EL (cell line): ENCODE data around the gene ZNF578.
"Not testable (repeated sequence)": the region's sequence is repeated elsewhere in the genome, so short reads cannot be mapped to it uniquely, and the experiment has no call there.

Source experiments
- DNase-seq: peaks from one replicate; pipeline ENCODE4 v3.0.0-alpha.2; 2016

ZNF578 gene

GRCh38 chr19:52518646-52519045, 65.3 kb downstream of the ZNF578 start:
- no peak for DNase-seq

- DNase-seq = not testable (repeated sequence)
Observed at GRCh38 chr19:52519175-52519574, 65.8 kb downstream of the ZNF578 start.

- DNase-seq = no peak
Observed at GRCh38 chr19:52520013-52520412, 66.7 kb downstream of the ZNF578 start.

GRCh38 chr19:52522551-52522950, 69.2 kb downstream of the ZNF578 start:
- DNase-seq = no peak

- no peak for DNase-seq
Observed at GRCh38 chr19:52524086-52524485, 70.7 kb downstream of the ZNF578 start.

DNA sequence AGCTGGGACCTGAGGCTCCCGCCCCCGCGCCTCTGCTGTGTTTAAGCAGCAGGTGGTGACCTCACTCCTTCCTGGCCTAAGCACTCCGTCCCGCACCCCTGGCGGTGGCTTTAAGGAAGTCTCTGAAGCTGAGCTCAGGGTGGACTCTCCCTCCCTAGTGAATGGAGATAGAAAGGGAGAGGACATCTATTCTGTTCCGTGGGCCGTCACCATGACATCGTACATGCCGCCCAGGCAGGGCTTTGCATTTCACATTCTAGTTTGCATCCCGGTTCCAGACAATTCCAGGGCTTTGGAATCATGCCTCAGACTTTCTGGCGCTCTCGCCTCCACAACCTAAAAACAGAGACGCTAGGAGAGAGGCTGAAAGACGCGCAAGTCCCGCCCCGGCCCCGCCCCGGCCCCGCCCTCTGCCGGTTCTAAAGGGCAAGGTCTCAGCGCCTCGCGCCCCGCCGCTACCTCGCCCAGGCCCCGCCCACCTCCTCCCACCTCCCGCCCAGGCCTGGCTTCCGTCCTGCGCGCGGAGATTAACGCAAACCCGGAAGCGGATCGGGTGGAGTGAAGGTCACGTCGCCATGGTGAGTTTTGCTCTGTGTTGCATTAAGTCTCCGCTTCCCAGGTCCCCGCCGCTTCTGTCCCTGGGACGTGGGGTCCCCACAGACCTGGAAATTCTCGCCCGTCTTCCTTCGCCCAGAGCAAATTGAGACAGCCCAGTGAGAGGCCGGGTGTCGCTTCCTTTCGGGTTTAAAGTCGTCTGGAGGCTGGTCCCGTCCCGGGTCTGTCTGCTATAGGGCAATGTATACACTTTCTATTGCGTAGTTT, 74.0 kb downstream of the ZNF578 start, which contains the start of gene ZNF808:
Gene ZNF808 (plus strand): TSS at position 535 of the 822 bp plus-strand sequence. CDS start 15,617 bp downstream, outside the sequence.
- DNase-seq = peak; percentile 92

- DNase-seq = peak; percentile 12
Observed at GRCh38 chr19:52527956-52528351, 74.6 kb downstream of the ZNF578 start.

DNA sequence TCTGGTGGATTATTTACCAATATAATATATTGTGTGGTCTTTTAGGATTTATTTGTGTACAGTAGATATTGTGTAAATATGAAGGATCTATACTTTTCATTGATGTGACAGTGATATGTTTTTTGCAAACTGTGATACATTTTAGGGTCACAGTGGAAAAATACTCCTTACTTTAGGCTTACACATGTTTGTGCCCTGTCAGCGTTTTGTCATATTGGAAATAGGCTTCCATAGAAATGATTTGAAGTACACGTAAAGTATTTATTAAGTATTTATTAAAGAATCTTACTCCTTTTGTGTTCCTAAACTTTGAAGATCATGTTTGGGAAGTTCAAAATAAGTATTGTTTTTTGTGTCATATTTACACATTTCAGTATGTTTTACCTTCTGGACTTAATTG, 79.1 kb downstream of the ZNF578 start:
- DNase-seq = no peak

DNA sequence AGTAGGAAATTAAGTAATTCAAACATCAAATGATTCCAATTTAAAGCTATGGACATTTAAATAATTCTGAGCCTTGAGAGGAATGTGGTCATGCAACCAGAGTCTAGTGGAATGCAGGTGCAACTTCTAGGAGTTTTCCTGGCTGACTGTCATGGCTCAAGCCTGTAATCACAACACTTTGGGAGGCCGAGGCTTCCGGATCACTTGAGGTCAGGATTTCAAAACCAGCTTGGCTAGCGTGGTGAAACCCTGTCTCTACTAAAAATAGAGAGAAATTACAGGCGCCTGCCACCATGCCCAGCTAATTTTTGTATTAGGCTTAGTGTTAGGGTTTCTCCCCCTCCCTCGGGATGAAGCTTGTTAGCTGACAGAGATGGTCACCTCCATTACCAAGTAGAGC, 80.5 kb downstream of the ZNF578 start:
- DNase-seq = no peak

DNA sequence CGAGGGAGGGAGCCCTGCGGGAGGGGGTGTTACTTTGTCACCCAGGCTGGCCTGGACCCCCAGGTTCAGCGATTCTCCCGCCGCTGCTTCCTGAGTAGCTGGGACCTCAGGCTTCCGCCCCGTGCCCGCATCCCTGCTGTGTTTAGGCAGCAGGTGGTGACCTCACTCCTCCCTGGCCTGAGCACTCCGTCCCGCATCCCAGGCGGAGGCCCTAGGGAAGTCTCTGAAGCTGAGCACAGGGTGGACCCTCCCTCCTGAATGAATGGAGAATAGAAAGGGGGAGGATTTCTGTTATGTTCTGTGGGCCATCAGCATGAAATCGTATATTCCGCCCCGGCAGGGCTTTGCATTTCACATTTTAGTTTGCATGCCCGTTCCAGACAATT, 82.0 kb downstream of the ZNF578 start:
- DNase-seq = not testable (repeated sequence)

DNA sequence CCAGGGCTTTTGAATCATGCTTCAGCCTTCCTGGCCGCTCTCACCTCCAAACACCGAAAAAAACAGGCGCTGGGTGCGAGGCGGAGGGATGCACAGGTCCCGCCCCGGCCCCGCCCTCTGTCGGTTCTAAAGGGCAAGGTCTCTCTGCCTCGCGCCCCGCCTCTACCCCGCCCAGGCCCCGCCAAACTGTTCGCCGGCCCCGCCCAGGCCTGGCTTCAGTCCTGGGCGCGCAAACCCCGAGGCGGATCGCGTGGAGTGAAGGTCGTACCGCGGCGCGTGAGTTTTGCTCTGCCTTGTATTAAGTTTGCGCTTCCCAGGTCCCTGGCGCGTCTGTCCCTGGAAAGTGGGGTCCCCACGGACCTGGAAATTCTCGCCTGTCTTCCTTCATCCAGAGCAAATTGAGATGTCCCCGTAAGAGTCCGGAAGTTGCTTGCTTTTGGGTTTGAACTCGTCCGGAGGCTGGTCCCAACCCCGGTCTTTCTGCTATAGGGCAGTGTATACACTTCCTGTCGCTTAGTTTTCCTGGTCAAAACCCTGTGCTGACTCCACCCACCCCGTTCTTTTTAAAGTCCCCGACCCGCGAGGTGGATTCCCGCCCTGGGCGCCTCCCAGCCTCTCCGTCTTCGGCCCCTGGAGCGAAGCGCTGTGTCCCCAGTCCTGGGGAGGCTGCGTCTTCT, 82.6 kb downstream of the ZNF578 start:
- peak; percentile 91 for DNase-seq

GRCh38 chr19:52536448-52536800, 83.1 kb downstream of the ZNF578 start:
- no peak for DNase-seq

DNA sequence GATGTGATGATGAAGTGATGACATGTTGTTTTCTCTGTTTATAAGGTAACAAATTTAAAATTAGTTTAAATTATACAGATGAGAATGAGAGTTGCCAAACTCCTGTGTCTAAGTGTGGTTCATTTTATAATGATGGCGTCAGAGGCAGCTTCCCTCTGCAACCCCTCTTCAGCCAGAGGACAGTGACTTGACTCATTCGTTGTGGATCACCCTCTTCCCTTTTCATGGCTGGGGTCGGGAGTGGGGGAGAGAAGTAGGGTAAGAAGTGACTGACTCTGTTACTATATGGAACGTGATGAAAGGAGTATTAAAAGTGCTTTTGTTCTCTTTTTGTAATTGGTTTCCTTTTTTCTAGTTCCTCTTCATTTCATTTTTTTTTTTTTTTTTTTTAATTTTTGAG, 85.5 kb downstream of the ZNF578 start:
- DNase-seq = not testable (repeated sequence)

- not testable (repeated sequence) for DNase-seq
Observed at GRCh38 chr19:52541176-52541575, 87.8 kb downstream of the ZNF578 start.

GRCh38 chr19:52541608-52542007, 88.3 kb downstream of the ZNF578 start:
- no peak for DNase-seq

GRCh38 chr19:52542541-52542940, 89.2 kb downstream of the ZNF578 start:
- DNase-seq = not testable (repeated sequence)

DNA sequence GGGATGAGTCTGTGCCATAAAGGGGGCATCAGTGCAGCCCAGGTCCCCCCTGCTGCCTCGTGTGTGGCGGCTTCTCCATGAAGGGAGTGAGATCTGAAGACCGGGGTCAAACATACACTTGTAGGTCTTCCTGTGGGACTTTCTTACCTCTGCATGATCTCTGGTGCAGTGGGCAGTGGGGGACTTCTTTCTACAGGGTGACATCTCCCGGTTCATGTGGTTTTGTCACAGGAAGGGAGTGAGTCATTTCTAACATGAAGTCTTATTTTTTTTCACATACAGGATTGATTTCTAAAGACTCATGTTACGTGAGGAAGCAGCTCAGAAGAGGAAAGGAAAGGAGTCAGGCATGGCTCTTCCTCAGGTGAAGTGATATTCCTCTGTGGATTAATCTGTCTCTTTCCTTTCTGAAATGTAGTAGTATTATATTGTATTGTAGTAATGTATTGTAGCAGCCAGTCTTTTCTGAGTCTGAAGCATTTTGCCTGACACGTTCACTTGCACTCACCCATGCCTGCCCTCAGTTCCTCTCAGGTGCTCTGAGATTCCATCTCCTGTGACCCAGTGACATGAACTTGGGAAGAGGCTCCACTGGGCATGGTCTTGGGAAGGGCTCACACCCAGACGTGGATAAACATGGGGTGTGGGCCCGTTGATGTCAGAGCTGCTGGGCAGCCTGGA, 89.8 kb downstream of the ZNF578 start:
- DNase-seq = peak; percentile 6

DNA sequence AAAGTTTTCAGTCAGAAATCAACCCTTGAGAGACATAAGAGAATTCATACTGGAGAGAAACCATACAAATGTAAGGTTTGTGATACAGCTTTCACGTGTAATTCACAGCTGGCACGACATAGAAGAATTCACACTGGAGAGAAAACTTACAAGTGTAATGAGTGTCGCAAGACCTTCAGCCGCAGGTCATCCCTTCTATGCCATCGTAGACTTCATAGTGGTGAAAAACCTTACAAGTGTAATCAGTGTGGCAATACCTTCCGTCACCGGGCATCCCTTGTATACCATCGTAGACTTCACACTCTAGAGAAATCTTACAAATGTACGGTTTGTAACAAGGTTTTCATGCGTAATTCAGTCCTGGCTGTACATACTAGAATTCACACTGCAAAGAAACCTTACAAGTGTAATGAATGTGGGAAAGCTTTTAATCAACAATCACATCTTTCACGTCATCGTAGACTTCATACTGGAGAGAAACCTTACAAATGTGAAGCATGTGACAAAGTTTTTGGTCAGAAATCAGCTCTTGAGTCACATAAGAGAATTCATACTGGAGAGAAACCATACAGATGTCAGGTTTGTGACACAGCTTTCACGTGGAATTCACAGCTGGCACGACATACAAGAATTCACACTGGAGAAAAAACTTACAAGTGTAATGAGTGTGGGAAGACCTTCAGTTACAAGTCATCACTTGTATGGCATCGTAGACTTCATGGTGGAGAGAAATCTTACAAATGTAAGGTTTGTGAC, 101.0 kb downstream of the ZNF578 start:
- no peak for DNase-seq

DNA sequence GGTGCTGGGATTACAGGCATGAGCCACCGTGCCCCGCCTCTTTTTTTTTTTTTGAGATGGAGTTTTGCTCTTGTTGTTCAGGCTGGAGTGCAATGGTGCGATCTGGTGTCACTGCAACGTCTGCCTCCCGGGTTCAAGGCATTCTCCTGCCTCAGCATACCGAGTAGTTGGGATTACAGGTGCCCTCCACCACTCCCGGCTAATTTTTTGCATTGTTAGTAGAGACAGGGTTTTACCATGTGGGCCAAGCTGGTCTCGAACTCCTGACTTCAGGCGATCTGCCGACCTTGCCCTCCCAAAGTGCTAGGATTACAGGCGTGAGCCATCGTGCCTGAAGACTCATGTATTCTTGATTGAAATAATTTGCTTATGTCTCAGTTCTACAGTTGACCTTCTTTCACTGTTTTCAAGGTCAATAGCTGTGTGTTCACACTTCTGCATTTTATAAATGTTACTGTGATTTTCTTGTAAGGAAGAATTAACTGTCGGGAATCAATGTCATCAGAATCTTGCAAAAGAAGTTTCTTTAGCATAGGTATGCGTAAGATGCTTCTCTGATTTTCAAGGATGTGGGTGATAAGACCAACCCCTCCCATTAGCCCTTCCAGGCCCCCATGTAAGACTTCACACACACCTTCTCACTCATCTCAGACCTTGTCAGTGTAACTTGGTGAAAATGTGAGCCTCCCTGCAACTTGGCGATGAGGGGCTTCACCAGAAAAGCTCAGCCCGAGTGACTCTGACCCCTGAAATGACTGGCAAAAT, 104.1 kb downstream of the ZNF578 start:
- no peak for DNase-seq

GRCh38 chr19:52558732-52559445, 105.5 kb downstream of the ZNF578 start:
- DNase-seq = not testable (repeated sequence)

GRCh38 chr19:52561611-52562010, 108.3 kb downstream of the ZNF578 start:
- DNase-seq = not testable (repeated sequence)
